A549 (cell line): ENCODE measurements around the gene R3HDM2.

Experiments used
- CBX2 ChIP-seq: fragments of 200-600 bp; sonication (generic); IDR thresholded peaks from 2 replicates; pipeline ENCODE4 v1.6.1; 2016; ENCODE audit warnings: low read depth, mild to moderate bottlenecking, borderline replicate concordance
- CTCF ChIP-seq: fragments of >200 bp; sonication (Bioruptor Twin); formaldehyde crosslinking; IDR thresholded peaks from 3 replicates; pipeline ENCODE4 v1.5.1; 2016
- E2F6 ChIP-seq: IDR thresholded peaks from 2 replicates; pipeline ENCODE4 v1.6.1; 2012; ENCODE audit warnings: low read depth, borderline replicate concordance
- EP300 ChIP-seq, 2 experiments: fragments of >200 bp; sonication (Bioruptor Twin); formaldehyde crosslinking; IDR thresholded peaks; 2 replicates in 1 of 2; 3 replicates in 1 of 2; pipeline ENCODE4 v1.6.1; 2016 to 2017
- HOXA7 ChIP-seq: fragments of 250-450 bp; sonication (Bioruptor Pico); IDR thresholded peaks from 2 replicates; pipeline ENCODE4 v1.5.0; 2020; ENCODE audit warnings: mild to moderate bottlenecking, moderate library complexity
- MAFK ChIP-seq: fragments of 450-650 bp; IDR thresholded peaks from 2 replicates; pipeline ENCODE4 v1.6.1; 2014; ENCODE audit not compliant: partially characterized antibody
- PHF8 ChIP-seq: fragments of 200-600 bp; sonication (generic); IDR thresholded peaks from 2 replicates; pipeline ENCODE4 v1.6.1; 2016; ENCODE audit warnings: low read depth, mild to moderate bottlenecking, antibody characterized with exemption, moderate library complexity, borderline replicate concordance
- POLR2A ChIP-seq: IDR thresholded peaks from 2 replicates; pipeline ENCODE4 v1.6.1; 2012; ENCODE audit warnings: mild to moderate bottlenecking, low read length
- RAD21 ChIP-seq, 2 experiments: fragments of >200 bp in 1 of 2; sonication (Bioruptor Twin) in 1 of 2; formaldehyde crosslinking in 1 of 2; IDR thresholded peaks in 1 of 2; conservative IDR thresholded peaks in 1 of 2; 2 replicates in 1 of 2; 3 replicates in 1 of 2; pipeline ENCODE4 v1.6.1; 2012 to 2018; ENCODE audit warnings: inconsistent platforms in 1 of 2
- REST ChIP-seq: fragments of 200-600 bp; sonication (generic); IDR thresholded peaks from 2 replicates; pipeline ENCODE4 v1.6.1; 2016; ENCODE audit warnings: antibody characterized with exemption, mild to moderate bottlenecking, moderate library complexity
- TP53 ChIP-seq: fragments of 250-450 bp; sonication (Bioruptor Pico); IDR thresholded peaks from 2 replicates; pipeline ENCODE4 v1.5.0; 2021; ENCODE audit warnings: mild to moderate bottlenecking, moderate library complexity
- ZFP36 ChIP-seq: fragments of 450-650 bp; IDR thresholded peaks from 2 replicates; pipeline ENCODE4 v1.6.1; 2014; ENCODE audit warnings: borderline replicate concordance; ENCODE audit not compliant: partially characterized antibody

GRCh38 chr12:57270966-57271470 is 159.8 kb downstream of the R3HDM2 start:
- TF ChIP-seq TP53 (CRISPR knock-in tag) (no peak), E2F6 (no peak), MAFK (no peak), CBX2 (no peak), PHF8 (no peak), EP300 (IDR thresholded peaks at IDR 0.05) (no peak), ZFP36 (no peak), CTCF (no peak), RAD21 (conservative IDR thresholded peaks at IDR 0.05 in 1 of 2, IDR thresholded peaks at IDR 0.05 in 1 of 2) (no peak), POLR2A (no peak), REST (no peak), HOXA7 (no peak)
